HG03196 (cell line): Measurements from ENCODE around the gene NBPF9.
"Not testable (repeated sequence)": the region's sequence is repeated elsewhere in the genome, so short reads cannot be mapped to it uniquely, and the experiment has no call there.

Experiments used
- ATAC-seq: cut with Tn5 transposase; IDR thresholded peaks from one replicate; pipeline ENCODE4 v1.9.1; 2021; ENCODE audit not compliant: unreplicated experiment

The NBPF9 gene

DNA sequence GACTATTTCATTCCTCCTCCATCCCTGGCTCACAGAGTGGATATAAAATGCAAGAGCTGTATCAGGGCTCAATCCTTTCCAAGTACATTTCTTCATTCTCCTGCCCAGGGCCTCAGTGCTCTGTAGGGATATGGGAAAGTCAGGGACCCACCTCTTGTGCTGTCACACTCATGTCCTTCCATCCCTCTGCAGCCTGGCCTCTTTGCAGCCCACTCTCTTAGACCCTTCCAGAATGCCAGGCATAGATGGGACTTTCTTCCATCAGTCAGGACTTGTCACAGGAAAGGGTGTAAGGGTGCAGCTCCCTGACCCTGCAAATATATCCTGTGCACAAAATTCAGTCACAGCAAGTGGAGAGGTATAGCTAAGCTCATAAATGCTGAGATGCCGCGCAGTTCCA, 86.7 kb downstream of the NBPF9 start:
- not testable (repeated sequence) for ATAC-seq

DNA sequence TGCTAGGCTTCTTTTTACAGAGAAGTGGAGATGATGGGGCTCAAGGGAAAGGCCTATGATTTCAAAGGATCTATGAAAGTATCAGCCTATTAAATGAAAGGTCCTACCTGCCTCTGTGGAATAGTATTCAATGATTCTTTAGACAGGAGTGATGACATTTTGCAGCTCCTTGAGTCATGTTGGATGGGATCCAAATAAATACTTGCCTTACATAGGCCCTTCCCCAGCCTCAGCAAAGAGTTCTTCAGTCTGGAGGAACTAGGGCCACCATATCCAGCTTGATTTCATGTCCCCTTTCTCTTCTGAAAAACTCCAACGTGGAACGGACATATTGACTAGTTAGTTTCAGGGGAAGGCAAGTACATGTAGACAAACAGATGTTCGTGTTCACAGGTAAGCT, 87.8 kb downstream of the NBPF9 start:
- not testable (repeated sequence) for ATAC-seq

DNA sequence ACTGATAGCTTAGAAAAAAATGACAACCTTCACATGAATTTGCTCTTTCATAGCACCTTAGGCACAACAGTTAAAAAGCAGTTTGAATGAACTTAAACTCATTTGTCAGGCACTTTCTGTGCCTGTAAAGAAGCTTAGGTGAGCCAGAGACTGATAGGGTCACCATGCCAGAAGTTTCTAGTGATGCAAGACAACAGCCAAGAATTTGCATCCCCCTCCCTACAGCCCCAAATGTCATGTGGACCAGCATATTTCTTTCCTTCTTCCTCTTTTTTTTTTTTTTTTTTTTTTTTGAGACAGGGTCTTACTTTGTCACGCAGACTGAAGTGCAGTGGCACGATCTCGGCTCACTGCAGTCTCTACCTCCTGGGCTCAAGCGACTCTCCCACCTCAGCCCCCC, 89.8 kb downstream of the NBPF9 start:
- not testable (repeated sequence) for ATAC-seq

DNA sequence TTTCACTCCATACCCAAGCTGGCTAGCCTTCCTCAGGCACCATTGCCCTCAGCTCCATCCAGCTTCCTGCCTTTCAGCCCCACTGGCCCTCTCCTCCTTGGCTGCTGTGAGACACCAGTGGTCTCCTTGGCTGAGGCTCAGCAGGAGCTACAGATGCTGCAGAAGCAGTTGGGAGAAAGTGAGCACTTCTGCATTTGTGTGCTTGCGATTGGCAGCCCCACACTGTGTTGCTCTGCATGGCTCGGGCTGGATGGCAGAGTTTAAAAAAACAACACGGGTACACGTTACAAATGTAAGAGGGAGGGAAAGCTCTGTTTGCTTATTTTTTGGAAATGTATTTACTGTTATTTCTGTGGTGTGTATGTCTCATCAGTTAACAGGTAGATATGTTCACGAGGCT, 90.8 kb downstream of the NBPF9 start:
- not testable (repeated sequence) for ATAC-seq

DNA sequence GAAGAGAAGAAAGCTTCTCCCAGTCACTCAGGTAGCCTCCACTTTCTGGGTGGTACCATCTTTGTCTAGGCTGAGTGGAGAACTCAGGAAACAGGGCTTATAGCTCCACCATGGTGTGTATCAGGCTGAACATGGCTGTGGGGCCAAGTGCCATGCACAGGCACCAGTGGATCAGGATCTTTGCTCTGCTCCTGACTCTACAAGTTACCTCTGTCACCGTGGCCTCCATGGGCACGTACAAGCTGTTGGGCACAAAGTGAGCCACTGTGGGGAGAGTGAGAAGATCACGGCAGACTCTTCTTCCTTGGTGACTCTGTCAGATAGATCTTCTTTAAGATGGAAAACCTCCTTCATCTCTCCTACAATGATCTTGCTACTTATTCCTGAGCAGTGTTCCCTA, 93.6 kb downstream of the NBPF9 start:
- not testable (repeated sequence) for ATAC-seq

DNA sequence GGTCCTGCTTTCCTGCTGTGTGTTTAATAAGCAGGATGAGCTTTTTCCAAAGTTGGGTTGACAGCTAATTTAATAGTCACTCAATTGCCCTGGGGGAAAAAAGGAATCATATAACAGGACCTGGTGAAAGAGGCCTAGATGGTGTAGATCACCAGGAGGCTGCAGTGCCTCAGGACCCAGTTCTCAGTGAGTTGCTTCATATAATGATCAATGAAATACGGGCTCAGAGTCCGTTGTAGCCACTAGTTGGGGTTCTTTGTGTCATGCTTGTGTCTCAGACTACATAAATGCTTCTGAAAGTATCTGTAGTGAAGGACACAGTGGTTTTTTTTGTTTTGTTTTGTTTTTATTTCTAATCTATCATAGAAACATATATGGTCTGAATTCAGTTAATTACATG, 94.6 kb downstream of the NBPF9 start:
- ATAC-seq = not testable (repeated sequence)

DNA sequence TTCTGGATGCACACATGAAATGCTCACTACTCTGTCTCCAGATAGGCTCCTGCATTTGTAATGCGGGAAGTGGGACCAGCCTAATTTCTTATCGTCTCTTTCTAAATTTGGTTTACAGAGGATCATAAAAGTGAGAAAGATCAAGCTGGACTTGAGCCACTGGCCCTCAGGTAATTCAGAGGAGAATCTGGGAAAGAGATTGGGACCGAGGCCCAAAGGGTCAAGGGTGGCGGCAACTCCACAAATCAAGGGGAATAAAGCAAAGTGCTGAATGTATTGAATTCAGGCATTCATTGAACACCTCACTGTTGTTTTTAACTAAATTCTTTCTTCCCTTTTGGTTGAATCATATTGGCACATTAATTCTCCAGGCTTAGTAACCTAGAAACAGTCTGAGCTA, 95.0 kb downstream of the NBPF9 start:
- not testable (repeated sequence) for ATAC-seq
